Choroid plexus epithelial cell (primary cell): ENCODE measurements around the gene SYT13.

Experiments
- DNase-seq: peaks from one replicate; pipeline ENCODE4 v3.0.0-alpha.2; 2010; ENCODE audit warnings: low read depth
- H3K4me3 ChIP-seq: 2 replicates; pipeline ENCODE4 v1.5.1; 2011; ENCODE audit warnings: low read depth, mild to moderate bottlenecking, control low read depth, low read length, moderate library complexity
- TF ChIP-seq, protein P1 (sequence below): conservative IDR thresholded peaks from 2 replicates; pipeline ENCODE4 v1.5.1; 2011; ENCODE audit warnings: low read depth, mild to moderate bottlenecking, control low read depth, inconsistent platforms, low read length, moderate library complexity

The SYT13 gene

DNA sequence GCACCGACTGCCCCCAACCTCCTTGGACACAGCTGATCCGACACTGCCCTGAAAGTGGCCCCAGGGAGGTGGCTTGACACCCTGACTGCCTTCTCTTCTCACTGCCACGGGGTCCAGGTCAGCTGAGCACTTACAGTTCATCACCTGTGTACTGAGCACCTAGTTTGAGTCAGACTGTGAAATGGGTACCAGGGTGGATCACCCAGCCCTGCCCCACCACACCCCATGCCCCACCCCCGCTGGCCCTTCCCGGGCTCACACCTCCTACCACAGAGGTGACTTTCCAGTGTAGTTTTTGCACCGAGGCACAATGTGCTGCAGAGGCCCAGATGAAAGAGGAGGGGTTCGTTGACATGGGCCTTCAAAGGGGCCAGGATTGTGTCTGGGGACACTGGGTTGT lies 80.2 kb downstream of the SYT13 start:
- DNase-seq: no peak
- TF ChIP-seq, protein P1, sequence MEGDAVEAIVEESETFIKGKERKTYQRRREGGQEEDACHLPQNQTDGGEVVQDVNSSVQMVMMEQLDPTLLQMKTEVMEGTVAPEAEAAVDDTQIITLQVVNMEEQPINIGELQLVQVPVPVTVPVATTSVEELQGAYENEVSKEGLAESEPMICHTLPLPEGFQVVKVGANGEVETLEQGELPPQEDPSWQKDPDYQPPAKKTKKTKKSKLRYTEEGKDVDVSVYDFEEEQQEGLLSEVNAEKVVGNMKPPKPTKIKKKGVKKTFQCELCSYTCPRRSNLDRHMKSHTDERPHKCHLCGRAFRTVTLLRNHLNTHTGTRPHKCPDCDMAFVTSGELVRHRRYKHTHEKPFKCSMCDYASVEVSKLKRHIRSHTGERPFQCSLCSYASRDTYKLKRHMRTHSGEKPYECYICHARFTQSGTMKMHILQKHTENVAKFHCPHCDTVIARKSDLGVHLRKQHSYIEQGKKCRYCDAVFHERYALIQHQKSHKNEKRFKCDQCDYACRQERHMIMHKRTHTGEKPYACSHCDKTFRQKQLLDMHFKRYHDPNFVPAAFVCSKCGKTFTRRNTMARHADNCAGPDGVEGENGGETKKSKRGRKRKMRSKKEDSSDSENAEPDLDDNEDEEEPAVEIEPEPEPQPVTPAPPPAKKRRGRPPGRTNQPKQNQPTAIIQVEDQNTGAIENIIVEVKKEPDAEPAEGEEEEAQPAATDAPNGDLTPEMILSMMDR: no peak
- no peak overlapping the region for H3K4me3 ChIP-seq

DNA sequence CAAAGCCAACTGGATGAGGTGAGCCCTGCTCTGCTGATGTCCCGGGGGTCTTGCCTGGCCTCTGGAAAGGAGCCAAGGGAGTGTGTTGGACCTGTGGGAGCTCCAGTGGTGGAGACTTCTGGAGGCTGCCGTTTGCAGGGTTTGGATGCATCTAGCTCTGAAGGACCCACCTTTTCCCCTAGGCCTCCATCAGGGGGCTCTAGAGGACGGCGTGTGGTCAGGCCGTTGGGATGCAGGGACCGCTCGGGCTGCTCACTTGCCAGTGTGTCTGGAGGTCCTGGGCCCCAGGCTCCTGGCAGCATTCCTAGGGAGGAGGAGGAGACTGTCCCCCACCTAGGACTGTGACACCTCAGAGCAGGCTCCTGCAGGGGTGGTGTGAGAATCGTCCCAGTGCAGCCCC lies 81.4 kb downstream of the SYT13 start:
- TF ChIP-seq, protein P1: peak; percentile 73

GRCh38 chr11:45193695-45194094 lies 92.4 kb downstream of the SYT13 start:
- DNase-seq: peak; percentile 72
- H3K4me3 ChIP-seq: no peak overlapping the region
- TF ChIP-seq, protein P1: no peak

More for the DNA sequence above, 81.4 kb downstream of the SYT13 start:
- no peak overlapping the region for H3K4me3 ChIP-seq
- DNase-seq: peak; percentile 56
